MCF 10A (cell line): ENCODE results near the gene CLMN. TPM values are rescaled to one million over a fixed set of nuclear protein-coding genes. Genes with fewer than 3 reads are reported as not detected.

Experiments used
- BruUV-seq: library from RNA; stranded (reverse); fragments of 400-500 nt; replicated peaks from 2 replicates; lab custom pipeline; 2021; lab: Mats Ljungman, UMichigan
- CTCF ChIA-PET: fragments of 300-600 bp; sonication (Branson Sonifier 250); formaldehyde crosslinking; extraction: SDS; loops from one replicate; lab custom pipeline; 2021; ENCODE audit warnings: antibody characterized with exemption, inconsistent platforms; lab: Yijun Ruan, JAX
- POLR2A ChIA-PET: fragments of 300-600, 350-650 bp; sonication (Branson Sonifier 250); formaldehyde crosslinking; extraction: SDS; loops from one replicate; lab custom pipeline; 2020; ENCODE audit warnings: antibody characterized with exemption, inconsistent platforms; lab: Yijun Ruan, JAX
- DNase-seq: peaks from one replicate; pipeline ENCODE4 v3.0.0-alpha.2; 2018; ENCODE audit not compliant: unreplicated experiment
- H3K27ac Mint-ChIP-seq: one replicate; pipeline ENCODE4 v1.8.0; 2022; ENCODE audit warnings: mild to moderate bottlenecking, low read depth, mixed read lengths; ENCODE audit not compliant: unreplicated experiment
- H3K27me3 Mint-ChIP-seq: one replicate; pipeline ENCODE4 v1.8.0; 2022; ENCODE audit warnings: mixed read lengths; ENCODE audit not compliant: insufficient read depth, unreplicated experiment
- H3K36me3 Mint-ChIP-seq: one replicate; pipeline ENCODE4 v1.8.0; 2022; ENCODE audit warnings: mild to moderate bottlenecking, moderate library complexity, mixed read lengths; ENCODE audit not compliant: insufficient read depth, unreplicated experiment
- H3K4me1 Mint-ChIP-seq: one replicate; pipeline ENCODE4 v1.8.0; 2022; ENCODE audit warnings: mixed read lengths; ENCODE audit not compliant: insufficient read depth, unreplicated experiment
- H3K4me3 Mint-ChIP-seq: one replicate; pipeline ENCODE4 v1.8.0; 2022; ENCODE audit warnings: mild to moderate bottlenecking, moderate library complexity, mixed read lengths; ENCODE audit not compliant: unreplicated experiment
- H3K9me3 Mint-ChIP-seq: one replicate; pipeline ENCODE4 v1.8.0; 2022; ENCODE audit warnings: mixed read lengths; ENCODE audit not compliant: unreplicated experiment
- intact Hi-C: fragments of 100-400 bp; cut with micrococcal nuclease; formaldehyde crosslinking; loops from 2 replicates; pipeline ENCODE4 v1.14.1; 2022
- total RNA-seq: library from RNA; stranded (reverse); gene quantifications from 2 replicates; pipeline ENCODE4 v1.2.3, GENCODE V29; 2022
- TF ChIP-seq, protein P1 (sequence below): fragments of 200-600 bp; IDR thresholded peaks from one replicate; pipeline ENCODE4 v1.8.0; 2022; ENCODE audit warnings: antibody characterized with exemption, mild to moderate bottlenecking; ENCODE audit not compliant: unreplicated experiment

Gene CLMN
- total RNA-seq, 1 experiment from 2014 or later, result 17.9 TPM

DNA sequence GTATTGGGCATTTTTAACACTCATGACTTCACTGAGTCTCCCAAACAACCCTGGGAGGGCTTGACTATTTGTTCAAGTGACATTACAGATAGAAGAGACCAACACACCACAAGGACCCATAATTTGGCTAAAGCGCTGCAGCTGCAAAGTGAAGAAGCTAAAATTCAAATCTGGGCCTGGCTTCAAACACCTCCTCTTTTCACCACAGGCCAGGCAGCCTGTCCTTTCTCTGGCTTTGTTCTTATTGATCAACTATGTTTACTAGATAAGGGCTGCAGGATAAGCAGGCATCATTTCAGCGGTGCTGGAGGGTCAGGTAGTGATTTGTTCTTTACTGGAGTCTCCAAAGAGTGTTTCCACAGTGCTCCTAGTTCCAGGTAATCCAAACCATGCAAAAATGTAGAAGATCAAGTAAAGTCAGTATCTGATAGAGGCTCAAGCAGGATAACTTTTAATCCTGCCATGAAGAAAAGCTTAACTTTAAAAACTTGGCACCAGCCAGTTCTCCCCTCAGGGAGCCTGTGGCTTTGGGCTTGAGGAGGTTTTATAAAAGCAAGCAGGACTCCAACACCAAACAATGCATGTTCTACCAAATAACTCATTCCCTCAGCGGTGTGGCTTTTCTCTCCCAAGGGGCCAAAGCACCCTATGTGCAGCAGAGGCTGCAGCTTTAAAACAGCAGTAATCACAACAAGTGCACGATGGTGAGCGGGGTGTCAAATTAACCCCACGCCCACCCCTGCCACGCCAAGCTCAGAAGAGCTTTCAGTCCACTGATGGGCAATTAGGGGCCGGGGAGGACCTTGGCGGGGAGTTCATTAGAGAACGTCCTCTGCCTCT is 16.8 kb downstream of the CLMN start:
- no TSS peak for BruUV-seq
- intact Hi-C loops, result no loop called here
- ChIA-PET CTCF (no interaction called here), POLR2A (no interaction called here)
- Mint-ChIP-seq H3K4me1 (no peaks in the 10 kb centered on the region), H3K27ac (no peak overlapping the region), H3K27me3 (no peaks in the 10 kb centered on the region), H3K36me3 (no peaks in the 10 kb centered on the region), H3K4me3 (no peak overlapping the region), H3K9me3 (no peaks in the 10 kb centered on the region)
- DNase-seq, result no peak
- TF ChIP-seq, protein P1, sequence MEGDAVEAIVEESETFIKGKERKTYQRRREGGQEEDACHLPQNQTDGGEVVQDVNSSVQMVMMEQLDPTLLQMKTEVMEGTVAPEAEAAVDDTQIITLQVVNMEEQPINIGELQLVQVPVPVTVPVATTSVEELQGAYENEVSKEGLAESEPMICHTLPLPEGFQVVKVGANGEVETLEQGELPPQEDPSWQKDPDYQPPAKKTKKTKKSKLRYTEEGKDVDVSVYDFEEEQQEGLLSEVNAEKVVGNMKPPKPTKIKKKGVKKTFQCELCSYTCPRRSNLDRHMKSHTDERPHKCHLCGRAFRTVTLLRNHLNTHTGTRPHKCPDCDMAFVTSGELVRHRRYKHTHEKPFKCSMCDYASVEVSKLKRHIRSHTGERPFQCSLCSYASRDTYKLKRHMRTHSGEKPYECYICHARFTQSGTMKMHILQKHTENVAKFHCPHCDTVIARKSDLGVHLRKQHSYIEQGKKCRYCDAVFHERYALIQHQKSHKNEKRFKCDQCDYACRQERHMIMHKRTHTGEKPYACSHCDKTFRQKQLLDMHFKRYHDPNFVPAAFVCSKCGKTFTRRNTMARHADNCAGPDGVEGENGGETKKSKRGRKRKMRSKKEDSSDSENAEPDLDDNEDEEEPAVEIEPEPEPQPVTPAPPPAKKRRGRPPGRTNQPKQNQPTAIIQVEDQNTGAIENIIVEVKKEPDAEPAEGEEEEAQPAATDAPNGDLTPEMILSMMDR, result no peak

GRCh38 chr14:95301527-95302187 is 18.1 kb downstream of the CLMN start:
- TF ChIP-seq, protein P1, result no peak
- BruUV-seq, result no TSS peak
- H3K4me3 Mint-ChIP-seq, result no peak overlapping the region
- DNase-seq, result no peak
- CTCF ChIA-PET, result interaction anchor here (0.7 kb wide), 1 partner anchor 18 kb away, joined by 4 read pairs; the partner anchor contains the start of gene CLMN
- no peak overlapping the region for H3K27ac Mint-ChIP-seq
- intact Hi-C loops, result no loop called here
- H3K27me3 Mint-ChIP-seq, result no peaks in the 10 kb centered on the region
- POLR2A ChIA-PET, result no interaction called here
- H3K9me3 Mint-ChIP-seq, result no peaks in the 10 kb centered on the region
- H3K4me1 Mint-ChIP-seq, result no peaks in the 10 kb centered on the region
- no peaks in the 10 kb centered on the region for H3K36me3 Mint-ChIP-seq

DNA sequence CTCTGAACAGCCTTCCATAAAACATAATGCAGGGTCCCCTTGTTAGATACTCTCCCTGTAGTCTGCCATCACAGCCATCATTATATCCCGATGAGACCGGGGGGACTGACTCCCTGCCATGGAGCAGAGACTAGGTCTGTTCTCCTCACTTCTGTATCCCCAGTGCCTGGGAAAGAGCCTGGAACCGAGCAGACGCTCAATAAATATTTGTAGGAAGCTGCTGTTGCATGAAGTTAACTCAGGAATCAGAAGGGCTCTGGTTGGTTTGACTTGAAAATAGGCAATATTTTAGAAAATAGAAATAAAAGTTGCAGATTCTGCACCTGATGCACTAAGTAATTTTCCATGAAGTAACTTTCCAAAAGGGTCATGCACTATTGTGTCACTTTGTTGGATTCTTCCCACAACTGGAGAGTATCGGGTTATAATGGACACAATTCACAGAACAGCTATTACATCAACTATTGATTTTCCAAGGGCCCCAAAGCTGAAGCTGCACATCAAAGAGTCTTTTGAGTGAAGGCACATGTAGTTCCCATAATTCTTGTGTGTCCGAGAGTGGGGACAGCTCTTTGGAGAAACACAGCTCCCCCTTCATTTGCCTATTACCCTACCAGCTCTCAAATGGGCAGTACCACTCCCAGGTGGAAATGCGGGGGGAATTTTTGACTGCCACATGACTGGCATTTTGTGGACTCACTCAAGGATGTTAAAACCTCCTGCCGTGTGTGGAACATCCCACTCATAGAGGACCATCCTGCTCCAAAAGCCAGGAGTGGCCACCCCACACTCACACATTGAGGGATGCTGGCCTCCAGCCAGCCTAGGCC is 18.8 kb downstream of the CLMN start:
- CTCF ChIA-PET, result interaction anchor here (0.6 kb wide), 1 partner anchor 13 kb away, joined by 3 read pairs; no protein-coding TSS in a partner anchor

More for the DNA sequence above, 18.8 kb downstream of the CLMN start:
- intact Hi-C loops, result no loop called here
- Mint-ChIP-seq H3K9me3 (no peaks in the 10 kb centered on the region), H3K27ac (no peak overlapping the region), H3K36me3 (no peaks in the 10 kb centered on the region), H3K4me1 (no peaks in the 10 kb centered on the region), H3K4me3 (no peak overlapping the region), H3K27me3 (no peaks in the 10 kb centered on the region)
- no TSS peak for BruUV-seq
- no peak for DNase-seq
- POLR2A ChIA-PET, result no interaction called here
- TF ChIP-seq, protein P1, result no peak
